ENCODE measurements around the gene LRP10.
A peak's percentile ranks its signal among the peaks of the same experiment; 100 is the strongest.

LRP10 gene

DNA sequence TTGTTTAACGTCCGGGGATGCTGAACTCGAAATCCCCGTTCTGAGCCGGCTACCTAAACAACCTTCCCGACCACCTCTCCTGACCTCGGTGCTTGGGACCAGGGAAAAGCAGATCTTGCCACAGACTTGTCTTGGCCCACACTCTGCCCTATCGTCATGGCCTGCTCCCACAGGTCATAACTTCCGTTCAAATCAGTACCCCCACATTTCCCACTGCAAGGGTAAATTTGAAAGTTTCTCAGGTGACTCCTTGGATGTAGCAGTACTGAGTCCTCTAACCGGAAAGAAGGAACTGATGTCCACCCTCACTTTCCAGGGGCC is 48.0 kb downstream of the LRP10 start:
- DNase-seq (ENCODE audit: low read depth): no peak

DNA sequence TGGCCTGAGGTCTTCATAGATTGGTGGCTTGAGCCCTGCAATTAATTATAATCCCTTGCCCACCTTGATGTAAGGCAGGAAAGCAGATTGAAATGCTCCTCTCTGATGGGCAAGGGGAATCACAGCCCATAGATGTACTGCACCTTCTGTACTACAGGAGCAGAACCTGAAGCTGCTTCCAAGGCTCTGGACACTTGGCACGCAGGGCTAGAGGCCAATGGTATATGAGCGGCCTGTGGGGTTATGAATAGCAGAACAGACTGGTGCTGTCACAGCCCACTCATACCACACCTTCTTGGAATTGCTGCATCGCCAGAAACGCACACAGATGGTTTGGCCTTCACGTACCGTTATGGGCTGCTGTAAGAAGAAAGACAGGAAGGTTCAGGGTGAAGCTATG is 49.2 kb downstream of the LRP10 start:
- DNase-seq (ENCODE audit: low read depth): no peak

DNA sequence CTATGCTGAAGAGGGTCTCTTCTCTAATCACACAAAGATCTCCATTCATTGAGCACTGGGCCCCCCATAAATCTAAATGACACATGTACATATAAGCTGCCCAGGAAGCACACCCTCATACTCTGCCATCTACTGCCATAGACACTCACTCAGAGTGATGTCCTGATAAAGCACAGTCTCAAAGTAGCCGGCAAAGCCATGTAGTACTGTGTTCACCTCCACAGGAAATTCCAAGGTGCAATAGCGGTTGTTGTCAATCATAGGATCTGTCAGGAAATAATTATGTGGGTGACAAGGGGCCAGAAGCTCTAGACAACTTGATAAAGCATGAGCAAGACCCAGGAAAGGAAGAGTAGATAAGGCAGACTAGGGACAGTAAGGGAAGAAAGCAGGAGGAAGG is 50.8 kb downstream of the LRP10 start:
- no peak for DNase-seq (ENCODE audit: low read depth)

DNA sequence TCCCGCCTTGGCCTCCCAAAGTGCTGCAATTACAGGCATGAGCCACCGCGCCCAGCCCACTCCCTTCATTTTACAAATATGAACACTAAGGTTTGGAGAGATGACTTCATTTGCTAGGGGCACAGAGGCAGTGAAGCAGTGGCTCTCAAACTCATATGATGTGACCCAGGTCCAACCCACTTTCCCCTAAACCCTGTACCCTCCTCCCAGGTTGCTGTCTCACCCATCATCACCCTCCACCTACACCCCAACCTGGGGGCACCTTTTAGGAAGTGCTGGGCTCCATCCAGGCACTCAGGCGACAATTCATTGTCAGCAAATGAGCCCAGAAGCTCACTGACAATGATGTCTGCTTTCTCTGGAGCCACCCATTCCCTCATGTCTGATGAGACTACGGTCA is 52.2 kb downstream of the LRP10 start:
- DNase-seq (ENCODE audit: low read depth): no peak

- DNase-seq (ENCODE audit: low read depth): no peak
Observed at GRCh38 chr14:22925513-22925912, 54.0 kb downstream of the LRP10 start.

GRCh38 chr14:22926316-22926715 is 54.8 kb downstream of the LRP10 start:
- peak; percentile 16 for DNase-seq (ENCODE audit: low read depth)

DNA sequence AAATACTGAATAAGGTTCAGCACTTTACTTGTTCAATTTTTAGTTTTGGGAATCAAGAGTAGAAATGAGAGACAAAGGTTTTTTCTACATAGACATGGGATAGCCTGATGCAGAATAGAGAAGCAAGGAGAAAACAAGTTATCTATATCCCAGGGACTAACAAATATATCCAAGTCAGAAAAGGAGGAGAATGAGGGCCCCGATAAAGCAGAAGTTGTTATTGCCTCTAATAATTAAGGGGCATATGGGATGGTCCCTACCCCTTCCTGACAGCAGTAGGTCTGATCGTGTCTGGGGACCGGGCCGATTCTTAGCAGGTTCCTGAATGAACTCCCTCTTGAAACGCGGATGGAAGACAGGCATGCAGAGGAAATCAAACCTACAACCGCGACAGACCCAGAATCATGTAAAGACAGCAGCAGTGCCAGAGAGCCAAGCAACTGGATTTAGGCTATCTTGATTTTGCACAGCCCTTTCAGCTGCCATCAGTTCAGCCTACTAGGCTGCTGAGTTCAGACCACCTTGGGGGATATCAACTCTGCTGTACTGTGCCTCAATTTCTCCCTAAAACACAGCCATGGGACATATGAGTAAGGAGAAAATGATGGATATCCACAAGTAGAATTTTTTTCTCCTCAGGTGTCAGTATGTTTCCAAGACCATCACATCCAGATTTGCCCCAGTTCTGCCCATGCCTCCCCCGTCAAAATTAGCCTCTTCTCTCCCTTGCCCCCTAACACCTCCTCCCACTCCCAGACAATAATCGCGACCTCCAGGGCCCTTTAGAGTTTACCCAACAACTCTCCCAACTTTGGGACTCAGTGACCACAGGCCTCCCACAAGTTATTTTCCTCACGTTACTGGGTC is 56.9 kb downstream of the LRP10 start:
- DNase-seq (ENCODE audit: low read depth): peak; percentile 10

GRCh38 chr14:22929104-22929960 is 57.8 kb downstream of the LRP10 start, which contains the start of gene PRMT5:
PRMT5 (minus strand) TSS chr14:22929376; CDS start chr14:22929361, 15 bp downstream.
- DNase-seq (ENCODE audit: low read depth): peak; percentile 100

- no peak for DNase-seq (ENCODE audit: low read depth)
Observed at GRCh38 chr14:22929961-22930364, 58.4 kb downstream of the LRP10 start.

All from iris pigment epithelial cell (primary cell).